Measurements from ENCODE around the gene SLC9A9. TPM values are rescaled to one million over a fixed set of nuclear protein-coding genes. Genes with fewer than 3 reads are reported as not detected.

Gene SLC9A9
- total RNA-seq, 2 donors from 2014 or later: 23.6 to 31.0 TPM

DNA sequence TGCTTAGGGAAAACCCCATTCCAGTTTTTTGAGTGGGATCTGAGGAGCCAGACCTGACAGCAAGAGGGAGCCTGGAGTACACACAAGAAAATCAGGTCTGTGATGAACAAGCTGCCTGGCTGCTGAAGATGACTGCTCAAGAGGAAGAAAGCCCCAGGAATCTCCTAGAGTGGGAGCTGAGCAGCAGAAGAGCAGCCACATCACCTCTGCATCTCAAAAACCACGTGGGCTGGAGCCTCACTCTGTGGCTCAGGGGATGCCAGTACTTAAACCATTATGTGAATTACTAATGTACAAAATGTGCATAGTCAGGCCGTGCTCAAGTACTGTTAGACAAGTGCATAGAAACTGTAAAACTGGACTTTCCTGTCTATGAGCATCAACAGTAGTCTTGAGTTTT lies 52.4 kb downstream of the SLC9A9 start:
- H3K27me3 ChIP-seq (replicated peaks; ENCODE audit: insufficient read depth): no peaks in the 10 kb centered on the region
- no peak overlapping the region for H3K4me3 ChIP-seq
- no peak overlapping the region for H3K27ac ChIP-seq
- no peaks in the 10 kb centered on the region for H3K9me3 ChIP-seq
- H3K36me3 ChIP-seq: no peaks in the 10 kb centered on the region
- 49% methylated on average over 2 of the region's 2 CpGs for WGBS
- intact Hi-C loops (cut with DNase I): no loop called here
- TF ChIP-seq, protein P1, sequence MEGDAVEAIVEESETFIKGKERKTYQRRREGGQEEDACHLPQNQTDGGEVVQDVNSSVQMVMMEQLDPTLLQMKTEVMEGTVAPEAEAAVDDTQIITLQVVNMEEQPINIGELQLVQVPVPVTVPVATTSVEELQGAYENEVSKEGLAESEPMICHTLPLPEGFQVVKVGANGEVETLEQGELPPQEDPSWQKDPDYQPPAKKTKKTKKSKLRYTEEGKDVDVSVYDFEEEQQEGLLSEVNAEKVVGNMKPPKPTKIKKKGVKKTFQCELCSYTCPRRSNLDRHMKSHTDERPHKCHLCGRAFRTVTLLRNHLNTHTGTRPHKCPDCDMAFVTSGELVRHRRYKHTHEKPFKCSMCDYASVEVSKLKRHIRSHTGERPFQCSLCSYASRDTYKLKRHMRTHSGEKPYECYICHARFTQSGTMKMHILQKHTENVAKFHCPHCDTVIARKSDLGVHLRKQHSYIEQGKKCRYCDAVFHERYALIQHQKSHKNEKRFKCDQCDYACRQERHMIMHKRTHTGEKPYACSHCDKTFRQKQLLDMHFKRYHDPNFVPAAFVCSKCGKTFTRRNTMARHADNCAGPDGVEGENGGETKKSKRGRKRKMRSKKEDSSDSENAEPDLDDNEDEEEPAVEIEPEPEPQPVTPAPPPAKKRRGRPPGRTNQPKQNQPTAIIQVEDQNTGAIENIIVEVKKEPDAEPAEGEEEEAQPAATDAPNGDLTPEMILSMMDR (IDR thresholded peaks at IDR 0.05): no peak
- TF ChIP-seq POLR2A (IDR thresholded peaks at IDR 0.05) (no peak), POLR2AphosphoS5 (IDR thresholded peaks at IDR 0.05) (no peak)
- no peaks in the 10 kb centered on the region for H3K4me1 ChIP-seq (replicated peaks)
- no peak for DNase-seq (ENCODE audit: low spot score)

DNA sequence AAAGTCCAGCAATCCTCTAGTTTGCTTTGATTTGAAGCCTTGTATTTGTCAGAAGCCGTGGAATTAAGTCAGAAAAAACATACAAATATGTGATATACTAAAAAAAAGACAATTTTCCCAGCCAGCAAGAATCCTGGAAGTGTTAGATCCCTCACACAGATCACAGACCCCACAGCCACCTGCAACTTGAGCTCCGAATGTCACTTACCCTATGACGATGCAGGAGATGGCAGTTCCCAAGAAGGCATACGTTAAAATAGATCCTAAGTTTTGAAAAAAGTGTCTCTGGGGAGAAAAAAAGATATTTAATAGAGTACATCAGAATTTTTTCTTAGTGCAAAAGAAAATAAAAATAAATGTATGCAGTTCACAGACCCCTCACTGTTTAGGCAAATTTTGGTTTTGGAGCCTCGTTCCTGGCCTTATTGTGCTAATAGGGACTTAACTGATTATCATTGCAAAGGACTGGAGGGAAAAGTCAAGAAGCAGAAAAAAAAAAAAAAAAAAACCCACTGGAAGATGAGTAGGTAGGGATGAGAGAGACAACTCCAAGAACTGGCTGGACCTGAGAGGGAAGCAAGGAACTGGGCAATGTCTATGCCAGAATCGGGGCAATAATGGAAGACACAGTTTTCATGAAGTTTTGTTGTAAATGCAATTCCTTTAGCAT lies 53.3 kb downstream of the SLC9A9 start:
- TF ChIP-seq, protein P1 (IDR thresholded peaks at IDR 0.05): no peak
- TF ChIP-seq POLR2AphosphoS5 (IDR thresholded peaks at IDR 0.05) (no peak), POLR2A (IDR thresholded peaks at IDR 0.05) (no peak)
- Histone ChIP-seq H3K4me3 (no peak overlapping the region), H3K36me3 (no peaks in the 10 kb centered on the region), H3K27me3 (replicated peaks; ENCODE audit: insufficient read depth) (no peaks in the 10 kb centered on the region), H3K9me3 (no peaks in the 10 kb centered on the region), H3K4me1 (replicated peaks) (no peaks in the 10 kb centered on the region), H3K27ac (no peak overlapping the region)
- intact Hi-C loops (cut with DNase I): no loop called here
- DNase-seq (ENCODE audit: low spot score): no peak
- 77% methylated on average over 6 of the region's 6 CpGs for WGBS

DNA sequence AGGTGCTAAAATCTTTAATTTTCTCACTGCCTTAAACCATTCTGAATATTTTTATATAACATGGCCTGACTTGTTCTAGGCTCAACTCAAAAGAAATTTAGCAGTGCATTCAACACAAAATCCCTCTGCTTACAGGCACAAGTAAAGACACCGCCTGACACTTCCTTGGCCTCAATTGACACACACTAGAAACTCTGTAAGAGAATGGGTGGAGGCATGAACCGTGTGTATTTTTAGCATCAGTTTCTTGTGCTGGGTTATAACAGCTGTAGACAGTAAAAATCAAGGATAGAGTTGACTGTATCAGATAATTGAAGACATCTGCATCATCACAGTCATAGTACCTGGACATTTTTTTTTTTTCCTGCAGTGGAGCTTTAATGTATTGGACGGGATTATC lies 54.3 kb downstream of the SLC9A9 start:
- WGBS: 43% methylated on average over 3 of the region's 3 CpGs
- no peak overlapping the region for H3K27ac ChIP-seq
- H3K36me3 ChIP-seq: no peaks in the 10 kb centered on the region
- H3K4me1 ChIP-seq (replicated peaks): no peaks in the 10 kb centered on the region
- DNase-seq (ENCODE audit: low spot score): no peak
- H3K4me3 ChIP-seq: no peak overlapping the region
- TF ChIP-seq POLR2AphosphoS5 (IDR thresholded peaks at IDR 0.05) (no peak), POLR2A (IDR thresholded peaks at IDR 0.05) (no peak)
- TF ChIP-seq, protein P1 (IDR thresholded peaks at IDR 0.05): no peak
- intact Hi-C loops (cut with DNase I): no loop called here
- no peaks in the 10 kb centered on the region for H3K27me3 ChIP-seq (replicated peaks; ENCODE audit: insufficient read depth)
- H3K9me3 ChIP-seq: no peaks in the 10 kb centered on the region

DNA sequence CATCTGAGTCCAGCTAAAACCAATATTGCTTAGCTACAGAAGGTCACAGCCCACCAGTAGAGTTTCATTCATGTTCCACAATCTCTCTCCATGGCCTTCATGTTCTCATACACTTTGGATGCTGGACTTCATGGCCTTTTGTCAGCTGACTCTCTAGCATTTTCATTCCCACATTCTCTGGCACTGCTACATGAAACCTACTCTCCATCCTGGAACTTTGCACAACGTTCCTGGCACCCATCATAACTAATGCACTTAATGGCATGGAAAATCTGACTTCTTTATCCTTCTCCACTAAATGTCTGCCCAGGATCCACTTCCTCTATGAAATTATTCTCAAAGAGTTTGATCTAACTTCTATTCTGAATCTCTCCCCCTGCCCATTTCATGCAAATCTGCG lies 56.9 kb downstream of the SLC9A9 start:
- Histone ChIP-seq H3K4me1 (replicated peaks) (no peaks in the 10 kb centered on the region), H3K27ac (no peak overlapping the region), H3K4me3 (no peak overlapping the region), H3K27me3 (replicated peaks; ENCODE audit: insufficient read depth) (no peaks in the 10 kb centered on the region), H3K9me3 (no peaks in the 10 kb centered on the region), H3K36me3 (no peaks in the 10 kb centered on the region)
- TF ChIP-seq POLR2AphosphoS5 (IDR thresholded peaks at IDR 0.05): no peak
- TF ChIP-seq, protein P1 (IDR thresholded peaks at IDR 0.05): no peak
- no peak for TF ChIP-seq POLR2A (IDR thresholded peaks at IDR 0.05)
- DNase-seq (ENCODE audit: low spot score): no peak
- intact Hi-C loops (cut with DNase I): no loop called here
- WGBS: 77% methylated on average over 2 of the region's 2 CpGs

Data from prostate gland (tissue), 2 donors.